Right atrium auricular region (tissue), 2 donors: Measurements from ENCODE around the gene ABCD2. TPM values are rescaled to one million over a fixed set of nuclear protein-coding genes. Genes with fewer than 3 reads are reported as not detected.
"Not testable (repeated sequence)": the region's sequence is repeated elsewhere in the genome, so short reads cannot be mapped to it uniquely, and the experiment has no call there.

Source experiments
- DNase-seq: peaks from one replicate; pipeline ENCODE4 v3.0.0-alpha.2; 2019; ENCODE audit warnings: low spot score
- H3K27ac ChIP-seq, 2 donors: fragments of 200-600 bp; sonication (generic); 1 replicate in 1 of 2; 2 replicates in 1 of 2; pipeline ENCODE4 v1.5.1; 2016 to 2019
- H3K27me3 ChIP-seq, 2 donors: fragments of 200-600 bp; sonication (generic); one replicate each; pipeline versions ENCODE4 v1.5.1 to v1.6.0; 2017 to 2019
- H3K36me3 ChIP-seq: fragments of 200-600 bp; sonication (generic); one replicate; pipeline ENCODE4 v1.5.1; 2016
- H3K4me1 ChIP-seq, 2 donors: fragments of 200-600 bp; sonication (generic); one replicate each; pipeline versions ENCODE4 v1.5.1 to v1.6.0; 2017 to 2019
- H3K4me3 ChIP-seq, 2 donors: fragments of 200-600 bp; sonication (generic); 1 replicate in 1 of 2; 2 replicates in 1 of 2; pipeline ENCODE4 v1.5.1; 2017 to 2019; ENCODE audit warnings: mild to moderate bottlenecking in 1 of 2, moderate library complexity in 1 of 2
- H3K9me3 ChIP-seq, 2 donors: fragments of 200-600 bp; sonication (generic); one replicate each; pipeline ENCODE4 v1.5.1; 2019
- CTCF ChIP-seq, 2 donors: fragments of 200-600 bp; sonication (generic); IDR thresholded peaks; one replicate each; pipeline ENCODE4 v1.5.1; 2019; ENCODE audit warnings: antibody characterized with exemption in 2 of 2
- total RNA-seq, 2 donors: library from RNA; depleted of rRNA; stranded (reverse); fragments of >200 nt; gene quantifications; one replicate each; pipeline ENCODE4 v1.1.0, GENCODE V29; 2016

The ABCD2 gene
- total RNA-seq, 2 donors from 2014 or later: 3.6 to 9.9 TPM

GRCh38 chr12:39605501-39605900, 14.1 kb downstream of the ABCD2 start:
- no peaks in the 10 kb centered on the region for H3K9me3 ChIP-seq
- H3K4me1 ChIP-seq: no peaks in the 10 kb centered on the region
- no peak overlapping the region for H3K4me3 ChIP-seq
- no peak for DNase-seq
- TF ChIP-seq CTCF (IDR thresholded peaks at IDR 0.05): no peak
- no peaks in the 10 kb centered on the region for H3K27me3 ChIP-seq
- no peak overlapping the region for H3K27ac ChIP-seq
- H3K36me3 ChIP-seq: no peaks in the 10 kb centered on the region

- no peak for DNase-seq
- Histone ChIP-seq H3K4me1 (no peaks in the 10 kb centered on the region), H3K27me3 (no peaks in the 10 kb centered on the region), H3K9me3 (no peaks in the 10 kb centered on the region), H3K27ac (no peak overlapping the region), H3K4me3 (no peak overlapping the region), H3K36me3 (no peaks in the 10 kb centered on the region)
- TF ChIP-seq CTCF (IDR thresholded peaks at IDR 0.05): no peak
These were observed 16.5 kb downstream of the ABCD2 start for GRCh38 chr12:39603065-39603464.

- not testable (repeated sequence) for DNase-seq, H3K4me3 ChIP-seq, H3K36me3 ChIP-seq, H3K9me3 ChIP-seq, H3K27ac ChIP-seq, H3K27me3 ChIP-seq, H3K4me1 ChIP-seq
These were observed 17.7 kb downstream of the ABCD2 start for GRCh38 chr12:39601951-39602350.

GRCh38 chr12:39595928-39596327, 23.7 kb downstream of the ABCD2 start:
- H3K27me3 ChIP-seq: no peaks in the 10 kb centered on the region
- no peak for DNase-seq
- H3K4me3 ChIP-seq: no peak overlapping the region
- no peaks in the 10 kb centered on the region for H3K9me3 ChIP-seq
- H3K27ac ChIP-seq: no peak overlapping the region
- no peak for TF ChIP-seq CTCF (IDR thresholded peaks at IDR 0.05)
- H3K4me1 ChIP-seq: no peaks in the 10 kb centered on the region
- no peaks in the 10 kb centered on the region for H3K36me3 ChIP-seq

- TF ChIP-seq CTCF (IDR thresholded peaks at IDR 0.05): no peak
- DNase-seq: no peak
- Histone ChIP-seq H3K9me3 (no peaks in the 10 kb centered on the region), H3K4me1 (no peaks in the 10 kb centered on the region), H3K27ac (no peak overlapping the region), H3K27me3 (no peaks in the 10 kb centered on the region), H3K4me3 (no peak overlapping the region), H3K36me3 (no peaks in the 10 kb centered on the region)
These were observed 27.3 kb downstream of the ABCD2 start for GRCh38 chr12:39592295-39592694.

- no peak for TF ChIP-seq CTCF (IDR thresholded peaks at IDR 0.05)
- Histone ChIP-seq H3K4me3 (no peak overlapping the region), H3K27me3 (no peaks in the 10 kb centered on the region), H3K4me1 (no peaks in the 10 kb centered on the region), H3K9me3 (no peaks in the 10 kb centered on the region), H3K27ac (no peak overlapping the region), H3K36me3 (peaks cover 8% of the 10 kb centered on the region)
- no peak for DNase-seq
These were observed 31.3 kb downstream of the ABCD2 start for GRCh38 chr12:39588348-39588747.
